Measurements from ENCODE around the gene CYP2A6.
"Not testable (repeated sequence)": the region's sequence is repeated elsewhere in the genome, so short reads cannot be mapped to it uniquely, and the experiment has no call there.

GRCh38 chr19:40825460-40826095, 24.7 kb downstream of the CYP2A6 start:
- not testable (repeated sequence) for TF ChIP-seq POLR2A, CTCF (IDR thresholded peaks at IDR 0.05)

All from adrenal gland (tissue), 5 donors.